MM.1S (cell line): ENCODE results near the gene PHF12.
"Not testable (repeated sequence)": the region's sequence is repeated elsewhere in the genome, so short reads cannot be mapped to it uniquely, and the experiment has no call there.

Experiments
- DNase-seq: peaks from one replicate; pipeline ENCODE4 v3.0.0-alpha.2; 2015
- H2AFZ ChIP-seq: fragments of 300-600 bp; sonication (generic); 2 replicates; pipeline ENCODE4 v1.6.0; 2016; ENCODE audit warnings: antibody characterized with exemption, low read length
- H3F3A ChIP-seq: fragments of 300-600 bp; sonication (generic); 2 replicates; pipeline ENCODE4 v1.6.1; 2016; ENCODE audit warnings: mild to moderate bottlenecking, antibody characterized with exemption, low read length, moderate library complexity, mixed read lengths; ENCODE audit not compliant: insufficient read depth
- H3K27ac ChIP-seq: fragments of 300-600 bp; sonication (generic); 2 replicates; pipeline ENCODE4 v1.5.1; 2016; ENCODE audit warnings: mild to moderate bottlenecking, low read length
- H3K27me3 ChIP-seq: fragments of 300-600 bp; sonication (generic); replicated peaks from 2 replicates; pipeline ENCODE4 v1.6.0; 2016; ENCODE audit warnings: low read length; ENCODE audit not compliant: insufficient read depth
- H3K36me3 ChIP-seq: fragments of 300-600 bp; sonication (generic); replicated peaks from 2 replicates; pipeline ENCODE4 v1.6.1; 2016; ENCODE audit warnings: mild to moderate bottlenecking, low read length, mixed read lengths; ENCODE audit not compliant: insufficient read depth
- H3K4me1 ChIP-seq: fragments of 300-600 bp; sonication (generic); 2 replicates; pipeline ENCODE4 v1.6.1; 2016; ENCODE audit warnings: low read length, mixed read lengths
- H3K4me2 ChIP-seq: fragments of 300-600 bp; sonication (generic); 2 replicates; pipeline ENCODE4 v1.6.0; 2016; ENCODE audit warnings: low read depth, low read length
- H3K4me3 ChIP-seq: fragments of 300-600 bp; sonication (generic); 2 replicates; pipeline ENCODE4 v1.5.1; 2016; ENCODE audit warnings: low read length, mixed read lengths
- H3K79me2 ChIP-seq: fragments of 300-600 bp; sonication (generic); 2 replicates; pipeline ENCODE4 v1.6.1; 2016; ENCODE audit warnings: mixed run types, low read length, mixed read lengths
- H3K9ac ChIP-seq: fragments of 300-600 bp; sonication (generic); 2 replicates; pipeline ENCODE4 v1.6.1; 2016; ENCODE audit warnings: low read length, mixed read lengths
- H3K9me2 ChIP-seq: fragments of 300-600 bp; sonication (generic); replicated peaks from 2 replicates; pipeline ENCODE4 v1.6.1; 2016; ENCODE audit warnings: mild to moderate bottlenecking, low read length, mixed read lengths; ENCODE audit not compliant: insufficient read depth
- H3K9me3 ChIP-seq: fragments of 300-600 bp; sonication (generic); replicated peaks from 2 replicates; pipeline ENCODE4 v1.6.1; 2016; ENCODE audit warnings: mild to moderate bottlenecking, low read length, mixed read lengths; ENCODE audit not compliant: insufficient read depth
- H4K20me1 ChIP-seq: fragments of 300-600 bp; sonication (generic); 2 replicates; pipeline ENCODE4 v1.6.1; 2016; ENCODE audit warnings: mild to moderate bottlenecking, low read length, moderate library complexity, mixed read lengths; ENCODE audit not compliant: insufficient read depth
- EZH2 ChIP-seq: fragments of 300-600 bp; sonication (generic); optimal IDR thresholded peaks from 2 replicates; pipeline ENCODE3; 2017; ENCODE audit warnings: low read depth, mild to moderate bottlenecking, antibody characterized with exemption, low read length, mixed read lengths
- EZH2phosphoT487 ChIP-seq: fragments of 300-600 bp; sonication (generic); IDR thresholded peaks from 2 replicates; pipeline ENCODE4 v1.6.1; 2018; ENCODE audit warnings: antibody characterized with exemption, low read length
- TF ChIP-seq, protein P1 (sequence below): fragments of 300-600 bp; sonication (generic); IDR thresholded peaks from 2 replicates; pipeline ENCODE4 v1.5.1; 2016; ENCODE audit warnings: antibody characterized with exemption, low read length, mixed read lengths

The PHF12 gene

GRCh38 chr17:28935744-28936460, 15.4 kb downstream of the PHF12 start:
- H3K9ac ChIP-seq: no peak overlapping the region
- H3K4me2 ChIP-seq: peak overlapping the region; percentile 83
- no peaks in the 10 kb centered on the region for H3K36me3 ChIP-seq
- H3F3A ChIP-seq: peaks cover 21% of the 10 kb centered on the region
- 0 out of 2 replicates have a peak, but pooled peaks cover 6% of the 10 kb centered on the region for H4K20me1 ChIP-seq
- peak overlapping the region; percentile 58; the same call in 1 of the 2 replicates for H3K27ac ChIP-seq
- H3K9me3 ChIP-seq: no peaks in the 10 kb centered on the region
- H2AFZ ChIP-seq: no peak overlapping the region
- no peaks in the 10 kb centered on the region for H3K27me3 ChIP-seq
- H3K9me2 ChIP-seq: no peaks in the 10 kb centered on the region
- peaks cover 37% of the 10 kb centered on the region for H3K4me1 ChIP-seq
- no peak for DNase-seq
- peaks cover 100% of the 10 kb centered on the region for H3K79me2 ChIP-seq
- TF ChIP-seq EZH2: no peak
- peak overlapping the region; percentile 23; the same call in 1 of the 2 replicates for H3K4me3 ChIP-seq

DNA sequence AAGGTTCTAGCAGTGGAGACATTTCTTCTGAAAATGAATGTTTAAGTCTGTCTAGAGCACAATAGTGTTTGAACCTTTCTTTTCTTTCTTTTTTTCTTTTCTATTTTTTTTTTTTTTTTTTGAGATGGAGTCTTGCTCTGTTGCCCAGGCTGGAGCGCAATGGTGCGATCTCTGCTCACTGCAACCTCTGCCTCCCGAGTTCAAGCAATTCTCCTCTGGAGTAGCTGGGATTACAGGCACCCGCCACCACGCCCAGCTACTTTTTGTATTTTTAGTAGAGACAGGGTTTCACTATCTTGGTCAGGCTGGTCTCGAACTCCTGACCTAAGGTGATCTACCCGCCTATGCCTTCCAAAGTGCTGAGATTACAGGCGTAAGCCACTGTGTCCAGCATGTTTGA, 16.8 kb downstream of the PHF12 start:
- Histone ChIP-seq H3K4me1 (peaks cover 37% of the 10 kb centered on the region), H3F3A (peaks cover 21% of the 10 kb centered on the region), H3K79me2 (peaks cover 100% of the 10 kb centered on the region)
- H2AFZ ChIP-seq, H3K27ac ChIP-seq, H3K36me3 ChIP-seq, H3K9me3 ChIP-seq, DNase-seq, H3K9me2 ChIP-seq, H3K4me3 ChIP-seq, H3K27me3 ChIP-seq, H3K4me2 ChIP-seq, H4K20me1 ChIP-seq, H3K9ac ChIP-seq: not testable (repeated sequence)

DNA sequence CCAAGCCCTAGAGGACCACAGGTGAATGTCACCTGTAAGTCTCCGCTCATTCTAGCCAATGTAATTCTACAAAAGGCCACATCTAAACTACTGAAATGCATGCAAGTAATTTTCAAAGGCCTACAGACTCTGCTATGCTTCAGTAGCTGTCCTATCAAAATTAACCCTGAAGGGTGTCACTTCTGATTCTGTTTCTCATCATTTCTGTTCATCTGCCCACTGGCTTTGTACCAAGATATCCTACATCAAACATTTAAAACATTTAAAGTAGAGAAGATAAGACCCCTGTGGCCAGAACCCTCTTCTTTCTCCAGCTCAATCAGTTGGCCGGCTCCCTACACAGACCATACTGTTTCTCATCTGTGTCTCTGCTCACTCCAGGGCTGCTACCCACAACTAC, 21.5 kb downstream of the PHF12 start:
- no peak overlapping the region for H3K27ac ChIP-seq
- H3K79me2 ChIP-seq: peaks cover 98% of the 10 kb centered on the region
- TF ChIP-seq EZH2 (no peak), EZH2phosphoT487 (no peak)
- TF ChIP-seq, protein P1, sequence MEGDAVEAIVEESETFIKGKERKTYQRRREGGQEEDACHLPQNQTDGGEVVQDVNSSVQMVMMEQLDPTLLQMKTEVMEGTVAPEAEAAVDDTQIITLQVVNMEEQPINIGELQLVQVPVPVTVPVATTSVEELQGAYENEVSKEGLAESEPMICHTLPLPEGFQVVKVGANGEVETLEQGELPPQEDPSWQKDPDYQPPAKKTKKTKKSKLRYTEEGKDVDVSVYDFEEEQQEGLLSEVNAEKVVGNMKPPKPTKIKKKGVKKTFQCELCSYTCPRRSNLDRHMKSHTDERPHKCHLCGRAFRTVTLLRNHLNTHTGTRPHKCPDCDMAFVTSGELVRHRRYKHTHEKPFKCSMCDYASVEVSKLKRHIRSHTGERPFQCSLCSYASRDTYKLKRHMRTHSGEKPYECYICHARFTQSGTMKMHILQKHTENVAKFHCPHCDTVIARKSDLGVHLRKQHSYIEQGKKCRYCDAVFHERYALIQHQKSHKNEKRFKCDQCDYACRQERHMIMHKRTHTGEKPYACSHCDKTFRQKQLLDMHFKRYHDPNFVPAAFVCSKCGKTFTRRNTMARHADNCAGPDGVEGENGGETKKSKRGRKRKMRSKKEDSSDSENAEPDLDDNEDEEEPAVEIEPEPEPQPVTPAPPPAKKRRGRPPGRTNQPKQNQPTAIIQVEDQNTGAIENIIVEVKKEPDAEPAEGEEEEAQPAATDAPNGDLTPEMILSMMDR: no peak
- no peak overlapping the region for H3K4me2 ChIP-seq
- peaks cover 14% of the 10 kb centered on the region for H4K20me1 ChIP-seq
- DNase-seq: no peak
- H2AFZ ChIP-seq: no peak overlapping the region
- H3K4me3 ChIP-seq: no peak overlapping the region
- H3K9me2 ChIP-seq: no peaks in the 10 kb centered on the region
- H3K27me3 ChIP-seq: no peaks in the 10 kb centered on the region
- peaks cover 15% of the 10 kb centered on the region for H3F3A ChIP-seq
- no peaks in the 10 kb centered on the region for H3K9me3 ChIP-seq
- peaks cover 26% of the 10 kb centered on the region for H3K4me1 ChIP-seq
- no peaks in the 10 kb centered on the region for H3K36me3 ChIP-seq
- no peak overlapping the region for H3K9ac ChIP-seq

GRCh38 chr17:28928061-28928460, 23.3 kb downstream of the PHF12 start:
- no peak overlapping the region for H3K27ac ChIP-seq
- H2AFZ ChIP-seq: no peak overlapping the region
- TF ChIP-seq EZH2phosphoT487: no peak
- TF ChIP-seq EZH2: no peak
- TF ChIP-seq, protein P1: no peak
- no peaks in the 10 kb centered on the region; the same call in 1 of the 2 replicates for H3K36me3 ChIP-seq
- no peaks in the 10 kb centered on the region for H3K27me3 ChIP-seq
- H3K79me2 ChIP-seq: peaks cover 95% of the 10 kb centered on the region
- no peak overlapping the region for H3K4me3 ChIP-seq
- peaks cover 18% of the 10 kb centered on the region for H4K20me1 ChIP-seq
- H3K9me3 ChIP-seq: no peaks in the 10 kb centered on the region
- H3F3A ChIP-seq: peaks cover 15% of the 10 kb centered on the region
- H3K9ac ChIP-seq: no peak overlapping the region
- DNase-seq: no peak
- H3K4me1 ChIP-seq: peaks cover 26% of the 10 kb centered on the region
- no peaks in the 10 kb centered on the region for H3K9me2 ChIP-seq
- H3K4me2 ChIP-seq: no peak overlapping the region
